ENCODE results near the gene FRMD4B. TPM values are rescaled to one million over a fixed set of nuclear protein-coding genes. Genes with fewer than 3 reads are reported as not detected.

Gene FRMD4B
- total and polyA plus RNA-seq, 10 of the 15 experiments (the other 5 are each of a cell fraction or from before 2014, with no cell fraction given) = 3.9 to 11.4 (median 8.0) TPM

DNA sequence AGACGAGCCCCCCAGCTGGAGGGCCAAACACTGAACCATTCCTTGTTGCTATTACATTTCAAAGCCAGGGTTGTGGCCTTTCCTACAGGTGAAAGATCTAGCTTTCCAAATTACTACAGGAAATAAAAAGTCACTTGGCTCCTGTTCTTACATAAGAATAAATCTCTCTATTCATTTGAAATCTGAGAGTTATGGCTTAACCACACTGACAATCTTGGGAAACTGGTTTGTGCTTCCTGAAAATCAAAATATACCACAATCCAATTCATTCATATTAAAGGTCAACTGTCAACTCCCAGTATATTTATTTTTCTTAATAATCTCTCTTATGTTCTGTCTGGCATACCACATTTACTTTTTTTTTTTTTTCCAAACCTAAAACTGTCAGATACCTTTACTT lies 159.8 kb downstream of the FRMD4B start:
- H2AFZ ChIP-seq (ENCODE audit: control insufficient read depth, low read depth, low read length) = no peak overlapping the region
- no TSS peak for BruUV-seq (replicated peaks)
- no peak for FAIRE-seq
- no peak overlapping the region for H3K9ac ChIP-seq (ENCODE audit: control insufficient read depth, insufficient read depth, low read length)
- 6% methylated on average over 1 of the region's 1 CpG for WGBS (ENCODE audit: insufficient coverage, insufficient replicate concordance, low lambda C conversion rate, missing lambda C conversion rate)
- no peaks in the 10 kb centered on the region for H3K9me3 ChIP-seq (replicated peaks; ENCODE audit: control insufficient read depth, insufficient read depth, low read length)
- H3K4me2 ChIP-seq (ENCODE audit: control insufficient read depth, insufficient read depth) = no peak overlapping the region
- ChIA-PET CTCF (interaction anchor here (0.8 to 1.0 kb wide), 2 partner anchors 56 to 65 kb away, joined by 3 to 4 read pairs; no protein-coding TSS in a partner anchor), POLR2A (no interaction called here), RAD21 (ENCODE audit: unreplicated experiment) (interaction anchor here (1.6 kb wide), 1 partner anchor 10 kb away, joined by 4 read pairs; no protein-coding TSS in a partner anchor), SMC1A (ENCODE audit: uncharacterized antibody, unreplicated experiment) (interaction anchor here (0.8 to 2.2 kb wide), 4 partner anchors 8 to 18 kb away, joined by 3 to 11 read pairs (median 4); no protein-coding TSS in a partner anchor)
- H3K79me2 ChIP-seq (ENCODE audit: control insufficient read depth, insufficient read depth, low read length) = no peaks in the 10 kb centered on the region
- H4K20me1 ChIP-seq (ENCODE audit: control insufficient read depth, insufficient read depth) = no peaks in the 10 kb centered on the region
- ATAC-seq = no peak
- intact Hi-C loops (cut with micrococcal nuclease; ENCODE audit: unreplicated experiment) (no loop called here), in situ Hi-C loops (cut with MboI) (no loop called here)
- H3K4me3 ChIP-seq = no peak overlapping the region
- DNase-seq (ENCODE audit: low read depth, low spot score) = no peak
- H3K27ac ChIP-seq (ENCODE audit: control insufficient read depth, insufficient read depth) = no peak overlapping the region
- no peaks in the 10 kb centered on the region for H3K36me3 ChIP-seq (ENCODE audit: control insufficient read depth in 2 of 2, insufficient read depth in 2 of 2, low read length in 1 of 2)
- H3K27me3 ChIP-seq (replicated peaks in 1 of 2; ENCODE audit: control insufficient read depth in 2 of 2, insufficient read depth in 2 of 2, low read length in 1 of 2) = no peaks in the 10 kb centered on the region
- no peaks in the 10 kb centered on the region for H3K4me1 ChIP-seq (ENCODE audit: control insufficient read depth, insufficient read depth, low read length)
- TF ChIP-seq RBBP5 (conservative IDR thresholded peaks at IDR 0.05) (no peak), MTA3 (IDR thresholded peaks at IDR 0.05; ENCODE audit: borderline replicate concordance, low read length) (no peak), SMAD1 (IDR thresholded peaks at IDR 0.05; ENCODE audit: low read depth, partially characterized antibody) (no peak), RFX5 (IDR thresholded peaks at IDR 0.05; ENCODE audit: low read depth, low read length) (no peak), FOXM1 (IDR thresholded peaks at IDR 0.05; ENCODE audit: low read depth, low read length) (no peak), SP1 (IDR thresholded peaks at IDR 0.05; ENCODE audit: low read depth, low read length) (no peak), FOS (IDR thresholded peaks at IDR 0.05; ENCODE audit: borderline replicate concordance, extremely low read depth, insufficient read length) (no peak), SMC3 (IDR thresholded peaks at IDR 0.05; ENCODE audit: borderline replicate concordance, low read length) (no peak), POLR2AphosphoS2 (IDR thresholded peaks at IDR 0.05; ENCODE audit: low read depth, low read length) (no peak), SPI1 (IDR thresholded peaks at IDR 0.05; ENCODE audit: borderline replicate concordance, insufficient read depth, low read depth, low read length) (no peak), CHD1 (IDR thresholded peaks at IDR 0.05; ENCODE audit: low read depth, low read length) (no peak)
- TF ChIP-seq, protein P1, sequence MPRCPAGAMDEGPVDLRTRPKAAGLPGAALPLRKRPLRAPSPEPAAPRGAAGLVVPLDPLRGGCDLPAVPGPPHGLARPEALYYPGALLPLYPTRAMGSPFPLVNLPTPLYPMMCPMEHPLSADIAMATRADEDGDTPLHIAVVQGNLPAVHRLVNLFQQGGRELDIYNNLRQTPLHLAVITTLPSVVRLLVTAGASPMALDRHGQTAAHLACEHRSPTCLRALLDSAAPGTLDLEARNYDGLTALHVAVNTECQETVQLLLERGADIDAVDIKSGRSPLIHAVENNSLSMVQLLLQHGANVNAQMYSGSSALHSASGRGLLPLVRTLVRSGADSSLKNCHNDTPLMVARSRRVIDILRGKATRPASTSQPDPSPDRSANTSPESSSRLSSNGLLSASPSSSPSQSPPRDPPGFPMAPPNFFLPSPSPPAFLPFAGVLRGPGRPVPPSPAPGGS (IDR thresholded peaks at IDR 0.05; ENCODE audit: borderline replicate concordance, insufficient read depth, low read depth, low read length, poor library complexity, severe bottlenecking) = no peak
- TF ChIP-seq, protein P2, sequence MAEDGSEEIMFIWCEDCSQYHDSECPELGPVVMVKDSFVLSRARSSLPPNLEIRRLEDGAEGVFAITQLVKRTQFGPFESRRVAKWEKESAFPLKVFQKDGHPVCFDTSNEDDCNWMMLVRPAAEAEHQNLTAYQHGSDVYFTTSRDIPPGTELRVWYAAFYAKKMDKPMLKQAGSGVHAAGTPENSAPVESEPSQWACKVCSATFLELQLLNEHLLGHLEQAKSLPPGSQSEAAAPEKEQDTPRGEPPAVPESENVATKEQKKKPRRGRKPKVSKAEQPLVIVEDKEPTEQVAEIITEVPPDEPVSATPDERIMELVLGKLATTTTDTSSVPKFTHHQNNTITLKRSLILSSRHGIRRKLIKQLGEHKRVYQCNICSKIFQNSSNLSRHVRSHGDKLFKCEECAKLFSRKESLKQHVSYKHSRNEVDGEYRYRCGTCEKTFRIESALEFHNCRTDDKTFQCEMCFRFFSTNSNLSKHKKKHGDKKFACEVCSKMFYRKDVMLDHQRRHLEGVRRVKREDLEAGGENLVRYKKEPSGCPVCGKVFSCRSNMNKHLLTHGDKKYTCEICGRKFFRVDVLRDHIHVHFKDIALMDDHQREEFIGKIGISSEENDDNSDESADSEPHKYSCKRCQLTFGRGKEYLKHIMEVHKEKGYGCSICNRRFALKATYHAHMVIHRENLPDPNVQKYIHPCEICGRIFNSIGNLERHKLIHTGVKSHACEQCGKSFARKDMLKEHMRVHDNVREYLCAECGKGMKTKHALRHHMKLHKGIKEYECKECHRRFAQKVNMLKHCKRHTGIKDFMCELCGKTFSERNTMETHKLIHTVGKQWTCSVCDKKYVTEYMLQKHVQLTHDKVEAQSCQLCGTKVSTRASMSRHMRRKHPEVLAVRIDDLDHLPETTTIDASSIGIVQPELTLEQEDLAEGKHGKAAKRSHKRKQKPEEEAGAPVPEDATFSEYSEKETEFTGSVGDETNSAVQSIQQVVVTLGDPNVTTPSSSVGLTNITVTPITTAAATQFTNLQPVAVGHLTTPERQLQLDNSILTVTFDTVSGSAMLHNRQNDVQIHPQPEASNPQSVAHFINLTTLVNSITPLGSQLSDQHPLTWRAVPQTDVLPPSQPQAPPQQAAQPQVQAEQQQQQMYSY (CRISPR knock-in tag; IDR thresholded peaks at IDR 0.05) = no peak
- TF ChIP-seq, protein P3, sequence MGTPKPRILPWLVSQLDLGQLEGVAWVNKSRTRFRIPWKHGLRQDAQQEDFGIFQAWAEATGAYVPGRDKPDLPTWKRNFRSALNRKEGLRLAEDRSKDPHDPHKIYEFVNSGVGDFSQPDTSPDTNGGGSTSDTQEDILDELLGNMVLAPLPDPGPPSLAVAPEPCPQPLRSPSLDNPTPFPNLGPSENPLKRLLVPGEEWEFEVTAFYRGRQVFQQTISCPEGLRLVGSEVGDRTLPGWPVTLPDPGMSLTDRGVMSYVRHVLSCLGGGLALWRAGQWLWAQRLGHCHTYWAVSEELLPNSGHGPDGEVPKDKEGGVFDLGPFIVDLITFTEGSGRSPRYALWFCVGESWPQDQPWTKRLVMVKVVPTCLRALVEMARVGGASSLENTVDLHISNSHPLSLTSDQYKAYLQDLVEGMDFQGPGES (IDR thresholded peaks at IDR 0.05) = no peak
- TF ChIP-seq, protein P4, sequence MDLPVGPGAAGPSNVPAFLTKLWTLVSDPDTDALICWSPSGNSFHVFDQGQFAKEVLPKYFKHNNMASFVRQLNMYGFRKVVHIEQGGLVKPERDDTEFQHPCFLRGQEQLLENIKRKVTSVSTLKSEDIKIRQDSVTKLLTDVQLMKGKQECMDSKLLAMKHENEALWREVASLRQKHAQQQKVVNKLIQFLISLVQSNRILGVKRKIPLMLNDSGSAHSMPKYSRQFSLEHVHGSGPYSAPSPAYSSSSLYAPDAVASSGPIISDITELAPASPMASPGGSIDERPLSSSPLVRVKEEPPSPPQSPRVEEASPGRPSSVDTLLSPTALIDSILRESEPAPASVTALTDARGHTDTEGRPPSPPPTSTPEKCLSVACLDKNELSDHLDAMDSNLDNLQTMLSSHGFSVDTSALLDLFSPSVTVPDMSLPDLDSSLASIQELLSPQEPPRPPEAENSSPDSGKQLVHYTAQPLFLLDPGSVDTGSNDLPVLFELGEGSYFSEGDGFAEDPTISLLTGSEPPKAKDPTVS (IDR thresholded peaks at IDR 0.05; ENCODE audit: low read depth, low read length) = no peak
- TF ChIP-seq, protein P5, sequence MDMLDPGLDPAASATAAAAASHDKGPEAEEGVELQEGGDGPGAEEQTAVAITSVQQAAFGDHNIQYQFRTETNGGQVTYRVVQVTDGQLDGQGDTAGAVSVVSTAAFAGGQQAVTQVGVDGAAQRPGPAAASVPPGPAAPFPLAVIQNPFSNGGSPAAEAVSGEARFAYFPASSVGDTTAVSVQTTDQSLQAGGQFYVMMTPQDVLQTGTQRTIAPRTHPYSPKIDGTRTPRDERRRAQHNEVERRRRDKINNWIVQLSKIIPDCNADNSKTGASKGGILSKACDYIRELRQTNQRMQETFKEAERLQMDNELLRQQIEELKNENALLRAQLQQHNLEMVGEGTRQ (IDR thresholded peaks at IDR 0.05; ENCODE audit: borderline replicate concordance, low read depth, low read length) = no peak
